OCI-LY7 (cell line): ENCODE data around the gene TNS1. TPM values are rescaled to one million over a fixed set of nuclear protein-coding genes. Genes with fewer than 3 reads are reported as not detected.

ENCODE experiments used
- BruUV-seq: library from RNA; stranded (reverse); fragments of 400-500 nt; replicated peaks from 2 replicates; lab custom pipeline; 2021; lab: Mats Ljungman, UMichigan
- CTCF ChIA-PET: fragments of 300-600 bp; sonication (Branson Sonifier 250); formaldehyde crosslinking; loops from one replicate; lab custom pipeline; 2022; ENCODE audit warnings: antibody characterized with exemption; ENCODE audit not compliant: unreplicated experiment; lab: Charles Lee
- POLR2A ChIA-PET: fragments of 300-600 bp; sonication (Branson Sonifier 250); formaldehyde crosslinking; loops from one replicate; lab custom pipeline; 2022; ENCODE audit warnings: antibody characterized with exemption; lab: Charles Lee
- DNase-seq: peaks from one replicate; pipeline ENCODE4 v3.0.0-alpha.2; 2015; ENCODE audit warnings: low spot score
- H2AFZ ChIP-seq: fragments of 200-600 bp; sonication (generic), shearing (Covaris generic); 2 replicates; pipeline ENCODE4 v1.6.1; 2014; ENCODE audit warnings: mild to moderate bottlenecking, antibody characterized with exemption, low read length, moderate library complexity
- H3K27ac ChIP-seq: fragments of 200-600 bp; sonication (generic); 2 replicates; pipeline ENCODE4 v1.5.1; 2014; ENCODE audit warnings: mixed run types, low read depth, mild to moderate bottlenecking, moderate library complexity, low read length, inconsistent platforms; ENCODE audit not compliant: poor library complexity, severe bottlenecking
- H3K36me3 ChIP-seq: fragments of 200-600 bp; sonication (generic); 2 replicates; pipeline ENCODE4 v1.6.1; 2014; ENCODE audit warnings: mild to moderate bottlenecking, antibody characterized with exemption, low read length, moderate library complexity, mixed read lengths; ENCODE audit not compliant: insufficient read depth
- H3K4me1 ChIP-seq: fragments of 200-600 bp; sonication (generic); 2 replicates; pipeline ENCODE4 v1.5.1; 2014; ENCODE audit warnings: mild to moderate bottlenecking, low read length; ENCODE audit not compliant: insufficient read depth, poor library complexity, severe bottlenecking
- H3K4me2 ChIP-seq: fragments of 200-600 bp; sonication (generic); 2 replicates; pipeline ENCODE4 v1.6.1; 2014; ENCODE audit warnings: mild to moderate bottlenecking, low read length
- H3K4me3 ChIP-seq: fragments of 200-600 bp; sonication (generic); 2 replicates; pipeline ENCODE4 v1.5.1; 2014; ENCODE audit warnings: mild to moderate bottlenecking, low read depth, low read length; ENCODE audit not compliant: poor library complexity, severe bottlenecking
- H3K79me2 ChIP-seq: fragments of 200-600 bp; sonication (generic); 2 replicates; pipeline ENCODE4 v1.6.1; 2016; ENCODE audit warnings: low read depth, mild to moderate bottlenecking, low read length, moderate library complexity, mixed read lengths; ENCODE audit not compliant: insufficient read depth
- H3K9me2 ChIP-seq: fragments of 200-600 bp; sonication (generic); 2 replicates; pipeline ENCODE4 v1.6.1; 2016; ENCODE audit warnings: mild to moderate bottlenecking, low read length, mixed read lengths; ENCODE audit not compliant: insufficient read depth
- H3K9me3 ChIP-seq: fragments of 200-600 bp; sonication (generic); 2 replicates; pipeline ENCODE4 v1.6.1; 2014; ENCODE audit warnings: mild to moderate bottlenecking, mixed run types, low read length, mixed read lengths
- H4K20me1 ChIP-seq: fragments of 200-600 bp; sonication (generic); 2 replicates; pipeline ENCODE4 v1.6.1; 2014; ENCODE audit warnings: mild to moderate bottlenecking, antibody characterized with exemption, low read length, moderate library complexity, mixed read lengths; ENCODE audit not compliant: insufficient read depth
- CTCF ChIP-seq: fragments of 200-600 bp; sonication (generic); conservative IDR thresholded peaks from 2 replicates; pipeline ENCODE4 v1.5.1; 2014; ENCODE audit warnings: mild to moderate bottlenecking, antibody characterized with exemption, low read length, moderate library complexity, mixed read lengths
- EZH2phosphoT487 ChIP-seq: fragments of 200-600 bp; sonication (generic); IDR thresholded peaks from 2 replicates; pipeline ENCODE4 v1.6.1; 2018; ENCODE audit warnings: low read depth, borderline replicate concordance, mild to moderate bottlenecking, mixed run types, antibody characterized with exemption, low read length, moderate library complexity, mixed read lengths
- intact Hi-C: fragments of 100-400 bp; cut with micrococcal nuclease; formaldehyde crosslinking; loops from one replicate; pipeline ENCODE4 v1.10.0; 2022; ENCODE audit not compliant: unreplicated experiment
- total RNA-seq, 2 experiments: library from RNA; depleted of rRNA in 1 of 2; stranded (reverse); fragments of >200 nt in 1 of 2; shearing (Covaris generic) in 1 of 2; gene quantifications; 2 replicates each; pipeline ENCODE4 v1.2.3, GENCODE V29; 2014 to 2022

The TNS1 gene
- total RNA-seq, 2 experiments from 2014 or later: not detected

- Histone ChIP-seq H4K20me1 (no peaks in the 10 kb centered on the region), H3K79me2 (no peaks in the 10 kb centered on the region), H3K36me3 (no peaks in the 10 kb centered on the region), H3K4me1 (no peaks in the 10 kb centered on the region), H2AFZ (no peak overlapping the region), H3K4me2 (no peak overlapping the region), H3K27ac (no peak overlapping the region), H3K4me3 (no peak overlapping the region), H3K9me3 (no peaks in the 10 kb centered on the region), H3K9me2 (no peaks in the 10 kb centered on the region)
- no peak for DNase-seq
- no TSS peak for BruUV-seq
- ChIA-PET CTCF (no interaction called here), POLR2A (no interaction called here)
- TF ChIP-seq CTCF (no peak), EZH2phosphoT487 (no peak)
- intact Hi-C loops: no loop called here
These were observed 76.0 kb downstream of the TNS1 start for GRCh38 chr2:217926801-217927200.

- Histone ChIP-seq H3K9me2 (no peaks in the 10 kb centered on the region), H3K9me3 (no peaks in the 10 kb centered on the region), H4K20me1 (no peaks in the 10 kb centered on the region), H3K27ac (no peak overlapping the region), H3K4me1 (no peaks in the 10 kb centered on the region), H3K79me2 (no peaks in the 10 kb centered on the region), H3K36me3 (no peaks in the 10 kb centered on the region), H3K4me3 (no peak overlapping the region), H2AFZ (no peak overlapping the region), H3K4me2 (no peak overlapping the region)
- CTCF ChIA-PET: no interaction called here
- TF ChIP-seq EZH2phosphoT487: no peak
- no peak for TF ChIP-seq CTCF
- POLR2A ChIA-PET: no interaction called here
- intact Hi-C loops: no loop called here
- DNase-seq: no peak
- BruUV-seq: no TSS peak
These were observed 78.4 kb downstream of the TNS1 start for GRCh38 chr2:217924346-217924901.

GRCh38 chr2:217923007-217923686 is 79.6 kb downstream of the TNS1 start:
- no peak for DNase-seq
- intact Hi-C loops: no loop called here
- CTCF ChIA-PET: no interaction called here
- Histone ChIP-seq H4K20me1 (no peaks in the 10 kb centered on the region), H3K27ac (no peak overlapping the region), H3K4me3 (no peak overlapping the region), H3K79me2 (no peaks in the 10 kb centered on the region), H3K9me2 (no peaks in the 10 kb centered on the region), H3K36me3 (no peaks in the 10 kb centered on the region), H3K9me3 (no peaks in the 10 kb centered on the region), H2AFZ (no peak overlapping the region), H3K4me1 (no peaks in the 10 kb centered on the region), H3K4me2 (no peak overlapping the region)
- POLR2A ChIA-PET: no interaction called here
- TF ChIP-seq CTCF (no peak), EZH2phosphoT487 (no peak)
- BruUV-seq: no TSS peak
